ENCODE measurements around the gene CTNS.
"Not testable (repeated sequence)": the region's sequence is repeated elsewhere in the genome, so short reads cannot be mapped to it uniquely, and the experiment has no call there.

GRCh38 chr17:3702041-3702539, 65.5 kb downstream of the CTNS start:
- not testable (repeated sequence) for TF ChIP-seq CTCF, POLR2A (IDR thresholded peaks at IDR 0.05)

All from transverse colon (tissue), 3 donors.